Neural progenitor cell (in vitro differentiated cells): ENCODE data around the gene HSP90AB1. TPM values are rescaled to one million over a fixed set of nuclear protein-coding genes. Genes with fewer than 3 reads are reported as not detected.

ENCODE experiments used
- DNase-seq: peaks from one replicate; pipeline ENCODE4 v3.0.0-alpha.2; 2016; ENCODE audit warnings: low spot score
- H2AFZ ChIP-seq: fragments of 200-600 bp; sonication (generic); replicated peaks from 2 replicates; pipeline ENCODE4 v1.6.1; 2016; ENCODE audit warnings: antibody characterized with exemption
- H3F3A ChIP-seq: fragments of 200-600 bp; sonication (generic); 2 replicates; pipeline ENCODE4 v1.6.1; 2016; ENCODE audit warnings: antibody characterized with exemption, low read depth
- H3K27ac ChIP-seq: fragments of 200-600 bp; sonication (generic); 2 replicates; pipeline ENCODE4 v1.5.1; 2016; ENCODE audit warnings: mild to moderate bottlenecking
- H3K27me3 ChIP-seq: fragments of 200-600 bp; sonication (generic); 2 replicates; pipeline ENCODE4 v1.6.1; 2016; ENCODE audit warnings: mild to moderate bottlenecking, moderate library complexity
- H3K36me3 ChIP-seq: fragments of 200-600 bp; sonication (generic); 2 replicates; pipeline ENCODE4 v1.5.1; 2016
- H3K4me1 ChIP-seq: fragments of 200-600 bp; sonication (generic); 2 replicates; pipeline ENCODE4 v1.6.1; 2016; ENCODE audit warnings: mixed run types
- H3K4me2 ChIP-seq: fragments of 200-600 bp; sonication (generic); 2 replicates; pipeline ENCODE4 v1.6.1; 2016
- H3K4me3 ChIP-seq: fragments of 200-600 bp; sonication (generic); 2 replicates; pipeline ENCODE4 v1.5.1; 2016
- H3K79me2 ChIP-seq: fragments of 200-600 bp; sonication (generic); 2 replicates; pipeline ENCODE4 v1.6.1; 2016; ENCODE audit warnings: low read depth
- H3K9ac ChIP-seq: fragments of 200-600 bp; sonication (generic); 2 replicates; pipeline ENCODE4 v1.6.1; 2016
- H3K9me3 ChIP-seq: fragments of 200-600 bp; sonication (generic); 2 replicates; pipeline ENCODE4 v1.5.1; 2016; ENCODE audit warnings: low read depth
- H4K20me1 ChIP-seq: fragments of 200-600 bp; sonication (generic); 2 replicates; pipeline ENCODE4 v1.6.1; 2016; ENCODE audit warnings: low read depth
- H3K27ac Mint-ChIP-seq: 3 replicates; pipeline ENCODE4 v1.8.0; 2021; ENCODE audit warnings: mixed read lengths
- H3K27me3 Mint-ChIP-seq: 2 replicates; pipeline ENCODE4 v1.8.0; 2022; ENCODE audit warnings: low read depth, mild to moderate bottlenecking, inconsistent platforms, moderate library complexity, mixed read lengths; ENCODE audit not compliant: insufficient read depth
- H3K36me3 Mint-ChIP-seq: 3 replicates; pipeline ENCODE4 v1.8.0; 2021; ENCODE audit warnings: mixed read lengths
- H3K4me1 Mint-ChIP-seq: 3 replicates; pipeline ENCODE4 v1.8.0; 2021; ENCODE audit warnings: mixed read lengths
- H3K4me3 Mint-ChIP-seq: 3 replicates; pipeline ENCODE4 v1.8.0; 2021; ENCODE audit warnings: mild to moderate bottlenecking, moderate library complexity, mixed read lengths
- H3K9me3 Mint-ChIP-seq: 3 replicates; pipeline ENCODE4 v1.8.0; 2020; ENCODE audit warnings: mixed read lengths
- CTCF ChIP-seq: fragments of 200-600 bp; sonication (generic); IDR thresholded peaks from 2 replicates; pipeline ENCODE4 v1.5.1; 2017; ENCODE audit warnings: antibody characterized with exemption, mild to moderate bottlenecking
- EZH2 ChIP-seq: fragments of 200-600 bp; sonication (generic); IDR thresholded peaks from 2 replicates; pipeline ENCODE4 v1.6.1; 2017; ENCODE audit warnings: antibody characterized with exemption, mild to moderate bottlenecking, moderate library complexity
- EZH2phosphoT487 ChIP-seq: fragments of 200-600 bp; sonication (generic); IDR thresholded peaks from 2 replicates; pipeline ENCODE4 v1.6.1; 2017; ENCODE audit warnings: antibody characterized with exemption
- total RNA-seq: library from RNA; depleted of rRNA; stranded (reverse); fragments of >200 nt; gene quantifications from 2 replicates; pipeline ENCODE4 v1.2.3, GENCODE V29; 2015; ENCODE audit warnings: low replicate concordance

Gene HSP90AB1
- total RNA-seq, 1 donor from 2014 or later, result 2,068 TPM

- no peaks in the 10 kb centered on the region for H3K36me3 ChIP-seq
- peaks cover 11% of the 10 kb centered on the region for H3K79me2 ChIP-seq
- peak overlapping the region; percentile 73 for H3K4me2 ChIP-seq
- TF ChIP-seq CTCF (peak; percentile 17), EZH2phosphoT487 (no peak), EZH2 (no peak)
- H3K27ac Mint-ChIP-seq, result no peak overlapping the region
- H3K4me3 Mint-ChIP-seq, result peak overlapping the region; percentile 81
- H4K20me1 ChIP-seq, result peaks cover 13% of the 10 kb centered on the region
- no peaks in the 10 kb centered on the region for H3K9me3 ChIP-seq
- H3K9me3 Mint-ChIP-seq, result no peaks in the 10 kb centered on the region
- peaks cover 3% of the 10 kb centered on the region for H3K36me3 Mint-ChIP-seq
- H2AFZ ChIP-seq, result no peak overlapping the region
- H3K27me3 ChIP-seq, result peaks cover 13% of the 10 kb centered on the region
- peaks cover 83% of the 10 kb centered on the region for H3F3A ChIP-seq
- peak overlapping the region; percentile 82 for H3K27ac ChIP-seq
- H3K4me1 ChIP-seq, result peaks cover 59% of the 10 kb centered on the region
- H3K9ac ChIP-seq, result no peak overlapping the region
- peaks cover 11% of the 10 kb centered on the region for H3K27me3 Mint-ChIP-seq
- peaks cover 53% of the 10 kb centered on the region for H3K4me1 Mint-ChIP-seq
- peak overlapping the region; percentile 44 for H3K4me3 ChIP-seq
- DNase-seq, result no peak
Observed at GRCh38 chr6:44219815-44220784, 26.8 kb upstream of the HSP90AB1 start.

- H4K20me1 ChIP-seq, result peaks cover 21% of the 10 kb centered on the region
- Mint-ChIP-seq H3K4me3 (peak overlapping the region; percentile 78), H3K27me3 (peaks cover 11% of the 10 kb centered on the region), H3K9me3 (no peaks in the 10 kb centered on the region), H3K36me3 (peaks cover 3% of the 10 kb centered on the region), H3K4me1 (peaks cover 60% of the 10 kb centered on the region), H3K27ac (peak overlapping the region; percentile 81)
- peaks cover 66% of the 10 kb centered on the region for H3K4me1 ChIP-seq
- H3K27me3 ChIP-seq, result peaks cover 13% of the 10 kb centered on the region
- peaks cover 19% of the 10 kb centered on the region for H3K79me2 ChIP-seq
- H3K4me2 ChIP-seq, result no peak overlapping the region
- H3K27ac ChIP-seq, result no peak overlapping the region
- H3K9ac ChIP-seq, result no peak overlapping the region
- no peak overlapping the region for H2AFZ ChIP-seq
- H3K4me3 ChIP-seq, result no peak overlapping the region
- peaks cover 82% of the 10 kb centered on the region for H3F3A ChIP-seq
- TF ChIP-seq EZH2phosphoT487 (no peak), CTCF (no peak), EZH2 (no peak)
- H3K36me3 ChIP-seq, result no peaks in the 10 kb centered on the region
- no peak for DNase-seq
- H3K9me3 ChIP-seq, result no peaks in the 10 kb centered on the region
Observed at GRCh38 chr6:44220913-44221290, 26.0 kb upstream of the HSP90AB1 start.

GRCh38 chr6:44221291-44221960 lies 25.5 kb upstream of the HSP90AB1 start:
- no peaks in the 10 kb centered on the region for H3K9me3 Mint-ChIP-seq
- Histone ChIP-seq H3K4me1 (peaks cover 66% of the 10 kb centered on the region), H3K4me3 (no peak overlapping the region), H3K79me2 (peaks cover 25% of the 10 kb centered on the region), H3K4me2 (peak overlapping the region; percentile 86), H2AFZ (no peak overlapping the region), H3F3A (peaks cover 77% of the 10 kb centered on the region), H3K9ac (no peak overlapping the region), H3K27ac (no peak overlapping the region), H3K27me3 (peaks cover 13% of the 10 kb centered on the region), H4K20me1 (peaks cover 26% of the 10 kb centered on the region), H3K36me3 (no peaks in the 10 kb centered on the region), H3K9me3 (no peaks in the 10 kb centered on the region)
- peaks cover 11% of the 10 kb centered on the region for H3K27me3 Mint-ChIP-seq
- peak overlapping the region; percentile 78 for H3K4me3 Mint-ChIP-seq
- peak; percentile 64 for TF ChIP-seq CTCF
- TF ChIP-seq EZH2phosphoT487, result no peak
- DNase-seq, result peak; percentile 77
- H3K36me3 Mint-ChIP-seq, result peaks cover 3% of the 10 kb centered on the region
- H3K4me1 Mint-ChIP-seq, result peaks cover 65% of the 10 kb centered on the region
- H3K27ac Mint-ChIP-seq, result peak overlapping the region; percentile 81
